ENCODE measurements around the gene GLT8D1.
"Not testable (repeated sequence)": the region's sequence is repeated elsewhere in the genome, so short reads cannot be mapped to it uniquely, and the experiment has no call there.

GLT8D1 gene

DNA sequence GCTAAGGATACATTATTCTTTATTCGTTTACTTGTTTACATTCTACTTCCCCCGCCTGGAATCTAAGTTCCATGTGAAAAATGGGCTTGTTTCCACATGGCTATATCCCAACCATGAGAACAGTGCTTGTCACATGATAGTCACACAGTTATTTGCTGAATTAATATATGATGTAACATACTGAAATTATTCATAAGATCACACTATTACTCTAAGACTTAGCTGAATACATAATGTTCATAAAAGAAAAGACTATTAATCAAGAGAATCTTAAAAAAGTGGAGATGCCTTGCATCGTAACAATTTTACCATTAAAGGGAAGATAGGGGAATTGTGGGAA lies 26.4 kb downstream of the GLT8D1 start:
- no peak for DNase-seq

DNA sequence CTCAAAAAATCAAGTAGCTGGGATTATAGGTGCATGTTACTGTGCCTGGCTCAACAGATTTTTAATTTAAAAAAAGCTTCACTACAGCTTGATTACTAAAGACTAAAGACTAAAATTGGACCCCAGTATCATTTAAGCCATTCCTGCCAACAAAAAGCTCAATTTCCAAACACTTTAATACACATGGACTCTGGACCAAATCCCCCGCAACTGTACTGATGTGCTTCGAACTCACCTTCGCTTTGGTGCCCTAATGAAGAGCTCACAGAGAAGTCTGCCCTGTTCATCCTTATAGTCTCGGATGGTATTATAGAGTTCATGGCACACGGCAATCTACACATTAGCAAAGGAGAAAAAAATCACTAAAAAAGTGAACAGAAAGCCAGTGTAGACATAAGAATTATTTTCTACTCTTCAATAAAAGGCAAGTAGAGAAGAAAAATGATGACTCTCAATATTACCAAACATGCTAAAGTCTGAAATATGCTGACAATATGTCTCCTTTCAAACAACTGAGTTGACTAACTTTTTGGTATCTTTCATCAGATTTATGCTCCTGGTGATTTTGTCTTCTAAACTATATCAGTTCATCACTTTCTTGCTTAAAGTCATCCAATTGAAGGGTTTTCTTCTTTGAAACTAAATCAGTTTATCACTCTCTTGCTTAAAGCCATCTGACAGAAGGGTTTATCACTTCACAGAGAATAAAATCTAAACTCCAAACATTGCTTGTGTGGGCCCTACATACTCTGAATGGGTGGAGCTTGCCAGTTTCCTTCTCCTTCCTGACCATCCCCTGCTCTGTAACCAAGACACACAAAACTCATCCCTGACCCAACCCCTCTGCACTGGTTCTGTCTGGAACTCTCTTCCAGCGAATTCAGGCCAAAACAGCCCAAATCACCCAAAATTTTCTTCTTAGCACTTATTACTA lies 27.1 kb downstream of the GLT8D1 start:
- no peak for DNase-seq

DNA sequence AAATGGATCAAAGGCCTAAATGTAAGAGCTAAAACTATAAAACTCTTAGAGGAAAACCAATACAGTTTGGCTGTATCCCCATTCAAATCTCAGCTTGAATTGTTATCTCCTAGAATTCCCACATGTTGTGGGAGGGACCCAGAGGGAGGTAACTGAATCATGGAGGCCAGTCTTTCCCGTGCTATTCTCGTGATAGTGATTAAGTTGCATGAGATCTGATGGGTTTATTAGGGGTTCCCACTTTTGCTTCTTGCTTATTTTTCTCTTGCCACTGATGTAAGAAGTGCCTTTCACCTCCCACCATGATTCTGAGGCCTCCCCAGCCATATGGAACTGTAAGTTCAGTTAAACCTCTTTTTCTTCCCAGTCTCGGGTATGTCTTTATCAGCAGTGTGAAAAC lies 29.4 kb downstream of the GLT8D1 start:
- not testable (repeated sequence) for DNase-seq

DNA sequence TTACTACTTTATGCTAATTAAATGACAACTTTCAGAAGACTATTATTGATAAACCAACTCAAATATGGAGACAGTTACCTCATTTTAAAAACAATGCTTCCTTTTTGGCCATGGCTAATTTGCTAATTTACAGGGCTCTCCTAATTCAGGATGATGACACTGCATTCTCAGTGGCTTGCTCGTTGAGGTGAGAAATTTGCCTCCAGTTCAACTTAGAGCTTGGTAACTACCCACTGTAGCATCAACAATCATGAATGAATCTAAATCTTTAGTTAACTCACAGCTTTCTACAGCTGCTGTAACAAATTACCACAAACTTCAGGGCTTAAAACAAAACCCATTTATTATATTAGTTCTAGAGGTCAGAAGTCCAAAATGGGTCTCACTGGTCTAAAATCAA lies 33.9 kb downstream of the GLT8D1 start:
- DNase-seq, result no peak

DNA sequence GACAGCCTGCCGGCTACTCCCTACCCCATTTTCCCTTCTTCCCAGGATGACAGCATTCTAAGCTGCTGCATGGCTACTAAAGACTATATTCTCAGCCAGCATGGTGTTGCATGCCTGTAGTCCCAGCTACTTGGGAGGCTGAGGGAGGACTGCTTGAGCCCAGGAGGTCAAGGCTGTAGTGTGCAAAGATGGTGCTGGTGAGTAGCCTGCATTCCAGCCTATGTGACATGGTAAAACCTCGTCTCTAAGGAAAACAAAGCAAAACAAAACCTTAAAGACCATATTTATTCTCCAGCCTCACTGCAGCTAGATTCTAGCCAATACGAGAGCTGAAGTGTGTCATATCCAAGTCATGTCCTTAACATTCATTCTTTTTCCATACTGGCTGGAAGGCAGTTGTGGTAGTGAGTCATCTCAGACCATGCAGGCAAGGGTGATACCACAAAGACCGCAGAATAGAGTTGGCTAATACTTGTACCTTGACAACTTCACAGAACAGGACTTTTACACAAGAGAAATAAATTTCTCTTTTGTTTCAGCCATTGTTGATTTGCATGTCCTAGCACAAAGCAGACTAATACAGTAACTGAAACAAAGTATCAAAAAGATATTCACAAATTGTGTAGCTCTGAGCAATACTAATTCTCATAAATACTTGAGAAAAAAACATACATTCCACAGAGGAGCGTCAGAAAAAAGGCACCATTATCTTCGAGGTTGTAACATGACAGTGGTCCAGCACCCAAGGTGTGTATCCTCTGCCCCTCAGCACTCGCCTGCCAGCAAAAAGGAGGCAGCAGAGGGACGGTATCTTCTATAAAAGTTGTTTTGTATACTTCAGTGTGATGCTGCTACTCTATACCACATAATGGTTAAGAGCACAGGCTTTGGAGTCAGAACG lies 34.7 kb downstream of the GLT8D1 start:
- no peak for DNase-seq

DNA sequence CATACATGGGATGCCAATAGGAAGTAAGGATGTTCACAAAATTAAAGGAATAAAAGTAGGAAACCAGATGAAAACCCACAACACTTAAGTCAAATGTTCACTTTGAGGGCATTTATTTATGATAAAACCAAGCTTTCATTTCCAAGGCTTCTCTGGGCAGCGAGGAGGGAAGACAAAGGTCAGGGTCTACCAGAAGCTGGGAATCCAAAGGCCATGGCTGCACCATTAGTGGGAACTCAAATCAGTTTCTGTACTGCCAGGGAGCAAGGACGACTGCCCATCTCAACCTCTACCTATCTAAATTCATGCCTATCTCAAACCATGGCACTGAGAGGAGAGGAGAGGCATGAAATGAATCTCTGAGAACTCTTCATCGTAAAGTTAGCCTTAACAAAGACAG lies 42.5 kb downstream of the GLT8D1 start:
- no peak for DNase-seq

DNA sequence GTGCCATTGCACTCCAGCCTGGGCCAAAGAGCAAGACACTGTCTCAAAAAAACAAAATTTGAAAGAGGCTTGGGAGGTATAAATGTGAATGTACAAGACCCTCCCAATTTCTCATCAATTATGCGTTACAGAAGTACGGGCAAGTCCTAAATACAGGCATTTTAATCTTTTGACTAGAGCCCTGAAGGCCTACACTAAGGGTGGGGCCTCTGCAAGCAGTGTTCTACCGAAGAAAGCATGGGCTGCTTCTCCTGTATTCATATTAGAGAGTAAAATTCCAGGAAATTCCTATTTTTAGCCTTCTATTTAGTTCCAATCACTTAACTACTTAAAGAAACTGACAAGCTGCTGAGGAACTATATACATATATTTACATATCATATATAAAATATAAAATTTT lies 45.5 kb downstream of the GLT8D1 start:
- no peak for DNase-seq

DNA sequence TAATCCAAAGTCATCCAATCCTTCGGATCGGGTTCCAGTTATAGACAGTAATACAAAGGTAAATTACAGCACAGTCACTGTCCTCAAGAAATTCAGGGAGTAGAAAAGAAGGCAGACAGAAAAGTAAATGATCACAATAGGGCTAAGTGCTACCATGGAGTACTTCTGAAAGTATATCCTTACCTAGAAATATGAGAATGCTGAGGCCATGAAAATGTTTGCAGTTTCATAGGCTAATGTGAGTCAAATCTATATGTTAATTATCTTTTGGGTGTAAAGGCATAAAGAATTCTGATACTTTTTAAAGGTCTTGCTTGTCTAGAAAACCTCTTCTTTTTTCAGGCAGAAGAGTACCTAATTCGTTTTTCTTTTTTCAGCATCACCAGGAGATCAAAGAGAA lies 49.7 kb downstream of the GLT8D1 start:
- DNase-seq, result no peak

DNA sequence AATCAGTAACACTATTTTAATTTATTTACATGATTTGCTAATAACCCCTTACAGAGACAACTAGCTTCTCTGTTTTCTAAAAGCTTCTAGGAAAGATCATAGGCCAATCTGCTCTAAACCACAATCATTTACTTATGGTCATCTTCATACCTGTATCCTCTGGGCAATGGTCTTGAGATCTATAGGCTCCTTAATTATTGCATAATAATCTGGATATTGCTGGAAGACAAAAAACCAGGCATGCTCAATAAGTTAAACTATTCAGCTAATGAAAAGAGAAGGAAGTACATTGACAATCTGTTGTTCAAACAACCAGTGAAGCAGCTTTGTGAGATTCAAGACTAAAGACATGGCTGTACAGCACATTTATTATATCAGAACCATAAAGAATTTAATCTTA lies 54.0 kb downstream of the GLT8D1 start:
- DNase-seq, result no peak

DNA sequence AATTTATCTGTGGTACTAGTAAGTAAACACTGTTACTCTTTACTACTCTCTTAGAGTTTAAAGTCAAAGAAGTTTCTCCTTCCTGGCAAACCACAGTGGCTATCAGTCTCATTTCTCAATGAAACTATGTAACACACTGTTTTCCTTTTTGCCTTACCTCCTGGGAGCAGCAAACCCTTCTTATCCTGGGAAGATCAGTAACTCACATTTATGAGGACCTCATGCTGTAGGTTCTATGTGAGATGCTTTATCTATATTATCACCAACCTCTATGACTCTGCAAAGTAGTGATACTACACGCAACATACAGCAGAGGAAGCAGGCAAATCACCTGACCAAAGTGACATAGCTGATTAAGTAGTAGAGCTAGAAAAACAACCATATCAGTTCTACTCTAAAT lies 55.2 kb downstream of the GLT8D1 start:
- DNase-seq, result no peak

DNA sequence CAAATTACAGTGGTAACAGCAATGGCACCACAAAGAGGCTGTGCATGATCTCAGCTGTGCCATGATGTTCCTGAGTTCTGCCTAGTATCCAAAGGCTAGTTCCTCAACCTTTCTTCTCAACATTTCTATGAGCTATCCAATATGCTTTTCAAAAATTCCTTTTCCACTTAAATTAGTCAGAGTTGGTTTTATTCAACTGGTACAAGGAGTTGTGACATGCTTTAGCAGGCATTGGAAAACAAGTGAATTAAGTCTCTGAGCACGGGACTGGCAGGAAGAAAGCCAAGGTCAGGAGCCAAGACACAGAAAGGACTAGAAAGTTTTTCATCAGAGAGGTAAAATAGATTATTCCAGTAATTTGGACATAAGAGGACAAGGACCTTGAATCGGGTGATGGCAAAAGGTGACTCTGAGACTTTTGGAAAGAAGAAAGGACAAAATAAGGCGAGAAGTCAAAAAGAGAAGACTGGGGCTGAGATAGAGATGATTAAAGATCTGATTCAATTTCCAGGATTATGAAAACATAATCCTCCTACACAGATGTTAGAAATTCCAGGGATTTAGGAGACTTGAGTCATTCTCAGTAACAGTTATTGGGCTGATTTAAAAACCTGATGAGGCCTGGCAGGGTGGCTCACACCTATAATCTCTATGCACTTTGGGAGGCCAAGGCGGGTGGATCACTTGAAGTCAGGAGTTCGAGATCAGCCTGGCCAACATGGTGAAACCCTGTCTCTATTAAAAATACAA lies 56.0 kb downstream of the GLT8D1 start:
- no peak for DNase-seq

DNA sequence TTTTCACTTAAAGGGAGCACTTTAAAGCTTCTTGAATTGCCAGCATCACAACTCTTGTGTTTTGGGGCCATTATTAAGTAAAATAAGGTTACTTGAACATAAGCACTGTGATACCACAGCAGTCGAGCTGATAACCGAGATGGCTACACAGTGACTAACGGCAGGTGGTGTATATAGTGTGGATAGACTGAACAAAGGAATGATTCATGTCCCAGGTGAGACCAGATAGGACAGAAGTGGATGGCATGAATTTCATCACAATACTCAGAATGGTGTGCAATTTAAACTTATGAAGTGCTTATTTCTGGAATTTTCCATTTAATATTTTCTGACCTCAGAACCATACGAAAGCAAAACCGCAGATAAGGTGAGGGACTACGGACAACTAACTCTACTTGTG lies 60.0 kb downstream of the GLT8D1 start:
- no peak for DNase-seq

All from NCI-H2081 (cell line).